AG10803 (cell line): ENCODE measurements around the gene LMAN2.
"Not testable (repeated sequence)": the region's sequence is repeated elsewhere in the genome, so short reads cannot be mapped to it uniquely, and the experiment has no call there.

Source experiments
- DNase-seq: peaks from one replicate; pipeline ENCODE4 v3.0.0; 2010; ENCODE audit warnings: low read depth
- H3K4me3 ChIP-seq: 2 replicates; pipeline ENCODE4 v1.5.1; 2011; ENCODE audit warnings: mild to moderate bottlenecking, low read length, control low read depth
- CTCF ChIP-seq: conservative IDR thresholded peaks from 2 replicates; pipeline ENCODE4 v1.5.1; 2011; ENCODE audit warnings: mild to moderate bottlenecking, low read length, control low read depth, inconsistent platforms

LMAN2 gene

GRCh38 chr5:177378884-177379883 lies 27.7 kb upstream of the LMAN2 start:
- DNase-seq = peak; percentile 59
- no peak for TF ChIP-seq CTCF
- H3K4me3 ChIP-seq = no peak overlapping the region

GRCh38 chr5:177377851-177378776 lies 26.6 kb upstream of the LMAN2 start:
- H3K4me3 ChIP-seq = no peak overlapping the region
- no peak for DNase-seq
- no peak for TF ChIP-seq CTCF

GRCh38 chr5:177376107-177376506 lies 24.6 kb upstream of the LMAN2 start:
- H3K4me3 ChIP-seq = no peak overlapping the region
- no peak for DNase-seq
- TF ChIP-seq CTCF = no peak

GRCh38 chr5:177375516-177375915 lies 24.0 kb upstream of the LMAN2 start:
- DNase-seq, H3K4me3 ChIP-seq: not testable (repeated sequence)

- DNase-seq = no peak
- no peak for TF ChIP-seq CTCF
- H3K4me3 ChIP-seq = no peak overlapping the region
Observed at GRCh38 chr5:177374211-177374610, 22.7 kb upstream of the LMAN2 start.

GRCh38 chr5:177373806-177374205 lies 22.3 kb upstream of the LMAN2 start:
- no peak for TF ChIP-seq CTCF
- H3K4me3 ChIP-seq = no peak overlapping the region
- DNase-seq = no peak

GRCh38 chr5:177372910-177373309 lies 21.4 kb upstream of the LMAN2 start:
- H3K4me3 ChIP-seq = no peak overlapping the region
- DNase-seq = no peak
- no peak for TF ChIP-seq CTCF
